Sigmoid colon (tissue), 7 donors: ENCODE data around the gene BAHCC1. TPM values are rescaled to one million over a fixed set of nuclear protein-coding genes. Genes with fewer than 3 reads are reported as not detected.

Experiments
- DNase-seq: peaks from one replicate; pipeline ENCODE4 v3.0.0-alpha.2; 2019
- H3K27ac ChIP-seq, 4 donors: fragments of 200-600 bp; sonication (generic); one replicate each; pipeline ENCODE4 v1.5.1; 2016 to 2019; ENCODE audit warnings: mild to moderate bottlenecking in 1 of 4
- H3K27me3 ChIP-seq, 3 donors: fragments of 200-600 bp; sonication (generic); one replicate each; pipeline ENCODE4 v1.5.1; 2019; ENCODE audit warnings: mild to moderate bottlenecking in 1 of 3
- H3K36me3 ChIP-seq, 4 donors: fragments of 200-600 bp; sonication (generic); one replicate each; pipeline ENCODE4 v1.5.1; 2016 to 2019
- H3K4me1 ChIP-seq, 4 donors: fragments of 200-600 bp; sonication (generic); one replicate each; pipeline ENCODE4 v1.5.1; 2017 to 2019
- H3K4me3 ChIP-seq, 4 donors: fragments of 200-600 bp; sonication (generic); one replicate each; pipeline ENCODE4 v1.5.1; 2017 to 2019; ENCODE audit warnings: mild to moderate bottlenecking in 2 of 4, moderate library complexity in 1 of 4
- H3K9me3 ChIP-seq, 4 donors: fragments of 200-600 bp in 3 of 4; sonication (generic) in 3 of 4; one replicate each; pipeline versions ENCODE4 v1.5.1 to v1.6.1; 2013 to 2019
- CTCF ChIP-seq, 4 experiments: fragments of 450-650 bp in 3 of 4; fragments of 200-600 bp in 1 of 4; IDR thresholded peaks; one replicate each; pipeline ENCODE4 v1.5.1; 2016 to 2019; ENCODE audit warnings: antibody characterized with exemption in 4 of 4, mild to moderate bottlenecking in 3 of 4, moderate library complexity in 2 of 4
- EP300 ChIP-seq, 4 donors: sonication (generic); formaldehyde crosslinking; IDR thresholded peaks; one replicate each; pipeline ENCODE4 v1.6.1; 2017; ENCODE audit warnings: antibody characterized with exemption in 4 of 4
- POLR2A ChIP-seq, 2 donors: fragments of 450-650 bp; IDR thresholded peaks; one replicate each; pipeline ENCODE4 v1.6.1; 2016; ENCODE audit warnings: antibody characterized with exemption in 2 of 2, mild to moderate bottlenecking in 2 of 2, moderate library complexity in 2 of 2
- POLR2AphosphoS5 ChIP-seq, 4 donors: sonication (generic); formaldehyde crosslinking; IDR thresholded peaks; one replicate each; pipeline ENCODE4 v1.6.1; 2017; ENCODE audit warnings: antibody characterized with exemption in 4 of 4
- WGBS, 2 donors: extraction: QIAGEN DNeasy Blood & Tissue Kit; methylation state at CpG; one replicate each; pipeline ENCODE4 v1.1.7; 2013; 5-methylcytosine and 5-hydroxymethylcytosine counted together
- intact Hi-C: fragments of 100-400 bp; cut with DNase I; formaldehyde crosslinking; loops from one replicate; pipeline ENCODE4 v1.15.1; 2023
- polyA plus RNA-seq, 3 donors: library from polyadenylated mRNA; stranded (reverse); fragments of 200-250 nt; gene quantifications; one replicate each; pipeline ENCODE4 v1.2.3, GENCODE V29; 2013
- total RNA-seq, 4 donors: library from RNA; depleted of rRNA; stranded (reverse); fragments of >200 nt; gene quantifications; one replicate each; pipeline ENCODE4 v1.1.0, GENCODE V29; 2016
- donor health status: healthy with polysubstance abuse.
- donor health status: Bipolar disorder and iron deficiency.
- donor health status: healthy.

Gene BAHCC1
- total and polyA plus RNA-seq, 7 donors, result 1.8 to 18.6 (median 6.4) TPM

GRCh38 chr17:81508639-81509206, 113.5 kb downstream of the BAHCC1 start:
- no peaks in the 10 kb centered on the region for H3K9me3 ChIP-seq
- intact Hi-C loops, result no loop called here

DNA sequence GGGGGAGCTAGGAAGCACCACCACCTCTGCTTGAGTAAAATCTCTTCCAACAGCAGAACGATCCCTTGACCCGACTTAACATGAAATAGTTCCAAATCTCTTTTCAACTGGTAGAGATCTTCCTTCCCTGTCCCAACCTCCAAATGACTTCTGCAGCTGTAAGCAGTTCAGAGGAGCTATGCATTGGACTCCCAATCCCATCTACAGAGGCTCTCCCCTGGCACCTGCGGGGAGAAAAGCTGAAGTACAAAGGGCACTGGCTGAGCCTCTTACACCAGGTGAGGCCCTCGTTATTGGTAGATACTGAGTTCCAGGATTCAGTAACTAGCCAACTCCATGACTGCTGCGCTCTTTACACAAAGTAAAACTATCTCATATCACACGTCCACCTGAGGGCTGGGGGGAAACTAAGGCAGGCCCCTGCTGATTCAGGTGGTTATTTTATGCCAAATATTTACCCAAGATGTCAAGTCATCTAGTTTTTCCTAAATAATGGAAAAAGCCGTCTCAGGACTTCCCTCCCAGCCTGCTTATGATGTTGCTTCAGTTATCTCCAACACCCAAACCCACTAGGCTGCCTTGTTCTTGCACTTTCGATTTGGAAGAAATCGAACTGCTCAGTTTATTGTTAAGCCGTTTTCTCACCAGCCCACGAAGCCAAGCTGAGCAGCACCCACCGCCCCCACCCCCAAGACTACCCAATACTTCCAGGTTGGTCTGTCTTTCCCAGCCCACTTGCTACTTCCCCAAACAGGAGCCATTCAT, 114.1 kb downstream of the BAHCC1 start:
- peak overlapping the region; percentile 99 to 100 (median 100) for H3K27ac ChIP-seq
- DNase-seq, result no peak
- peaks cover 0 to 34% (median 12%) of the 10 kb centered on the region in 4 donors for H3K4me1 ChIP-seq
- WGBS, 2 donors, result 6 to 17% methylated on average over 12 of the region's 12 CpGs
- H3K27me3 ChIP-seq, result no peaks in the 10 kb centered on the region
- H3K4me3 ChIP-seq, result peak overlapping the region; percentile 88 to 99 (median 94)
- TF ChIP-seq CTCF (IDR thresholded peaks at IDR 0.05) (no peak), POLR2AphosphoS5 (IDR thresholded peaks at IDR 0.05) (peak in 3 of 4 donors; percentile 18 to 23 (median 19))
- H3K36me3 ChIP-seq, result peaks cover 25 to 41% (median 35%) of the 10 kb centered on the region in 4 donors
- intact Hi-C loops, result no loop called here
- H3K9me3 ChIP-seq, result no peaks in the 10 kb centered on the region

More at GRCh38 chr17:81508639-81509206, 113.5 kb downstream of the BAHCC1 start:
- Histone ChIP-seq H3K4me3 (peak overlapping the region; percentile 88 to 99 (median 94)), H3K27me3 (no peaks in the 10 kb centered on the region), H3K27ac (peak overlapping the region; percentile 99 to 100 (median 100)), H3K36me3 (peaks cover 25 to 41% (median 35%) of the 10 kb centered on the region in 4 donors), H3K4me1 (peaks cover 0 to 27% (median 12%) of the 10 kb centered on the region in 4 donors)
- peak in 2 of 4 donors; percentile 50 to 59 for TF ChIP-seq POLR2AphosphoS5 (IDR thresholded peaks at IDR 0.05)
- TF ChIP-seq CTCF (IDR thresholded peaks at IDR 0.05), result no peak
- no peak for TF ChIP-seq EP300 (IDR thresholded peaks at IDR 0.05)
- DNase-seq, result peak; percentile 61
- 65 to 70% methylated on average over 10 of the region's 10 CpGs for WGBS, 2 donors

DNA sequence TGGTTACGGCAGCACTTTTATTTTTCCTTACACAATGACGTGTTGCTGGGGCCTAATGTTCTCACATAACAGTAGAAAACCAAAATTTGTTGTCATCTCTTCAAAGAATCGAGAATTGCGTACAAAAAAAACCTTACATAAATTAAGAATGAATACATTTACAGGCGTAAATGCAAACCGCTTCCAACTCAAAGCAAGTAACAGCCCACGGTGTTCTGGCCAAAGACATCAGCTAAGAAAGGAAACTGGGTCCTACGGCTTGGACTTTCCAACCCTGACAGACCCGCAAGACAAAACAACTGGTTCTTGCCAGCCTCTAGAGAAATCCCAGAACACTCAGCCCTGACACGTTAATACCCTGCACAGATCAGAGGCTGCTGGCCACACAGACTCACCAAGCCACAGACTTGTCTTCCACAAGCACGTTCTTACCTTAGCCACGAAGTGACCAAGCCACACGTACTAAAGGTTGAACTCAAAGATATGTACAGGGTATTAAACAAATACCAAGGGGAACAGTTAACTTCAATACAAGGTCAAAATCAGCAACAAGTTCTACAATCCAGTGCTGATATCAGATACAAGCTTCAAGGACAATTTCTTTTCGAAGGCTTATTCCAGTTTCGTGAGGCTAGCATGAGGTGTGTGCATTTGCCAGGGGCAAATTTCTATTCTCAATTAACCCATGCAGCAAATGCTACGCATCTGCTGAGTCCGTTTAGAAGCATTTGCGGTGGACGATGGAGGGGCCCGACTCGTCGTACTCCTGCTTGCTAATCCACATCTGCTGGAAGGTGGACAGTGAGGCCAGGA, 114.9 kb downstream of the BAHCC1 start:
- Histone ChIP-seq H3K36me3 (peaks cover 25 to 41% (median 35%) of the 10 kb centered on the region in 4 donors), H3K27me3 (no peaks in the 10 kb centered on the region), H3K4me1 (peaks cover 0 to 35% (median 12%) of the 10 kb centered on the region in 4 donors), H3K27ac (peak overlapping the region; percentile 99 to 100 (median 100)), H3K4me3 (peak overlapping the region; percentile 88 to 99 (median 94)), H3K9me3 (no peaks in the 10 kb centered on the region)
- no peak for DNase-seq
- intact Hi-C loops, result no loop called here
- no peak for TF ChIP-seq POLR2A (IDR thresholded peaks at IDR 0.05)
- TF ChIP-seq EP300 (IDR thresholded peaks at IDR 0.05), result no peak
- no peak for TF ChIP-seq CTCF (IDR thresholded peaks at IDR 0.05)
- TF ChIP-seq POLR2AphosphoS5 (IDR thresholded peaks at IDR 0.05), result peak in 2 of 4 donors; percentile 47 to 68
- 1 to 5% methylated on average over 22 of the region's 22 CpGs for WGBS, 2 donors

GRCh38 chr17:81510785-81511553, 115.7 kb downstream of the BAHCC1 start:
- peaks cover 0 to 42% (median 18%) of the 10 kb centered on the region in 4 donors for H3K4me1 ChIP-seq
- no peak for DNase-seq

More at GRCh38 chr17:81510785-81511553, 115.7 kb downstream of the BAHCC1 start:
- WGBS, 2 donors, result 1% methylated on average over 48 of the region's 48 CpGs
- no peaks in the 10 kb centered on the region for H3K9me3 ChIP-seq
- H3K36me3 ChIP-seq, result peaks cover 25 to 41% (median 35%) of the 10 kb centered on the region in 4 donors
- H3K4me3 ChIP-seq, result peak overlapping the region; percentile 88 to 99 (median 94)
- no peak for TF ChIP-seq POLR2A (IDR thresholded peaks at IDR 0.05)
- TF ChIP-seq POLR2AphosphoS5 (IDR thresholded peaks at IDR 0.05), result peak in 2 of 4 donors; percentile 14 to 22
- intact Hi-C loops, result no loop called here
- H3K27me3 ChIP-seq, result no peaks in the 10 kb centered on the region
- peak overlapping the region; percentile 99 to 100 (median 100) for H3K27ac ChIP-seq
